ENCODE results near the gene NCOA3.
A peak's percentile ranks its signal among the peaks of the same experiment; 100 is the strongest.
"Not testable (repeated sequence)": the region's sequence is repeated elsewhere in the genome, so short reads cannot be mapped to it uniquely, and the experiment has no call there.

Gene NCOA3

GRCh38 chr20:47456041-47456537, 45.6 kb upstream of the NCOA3 start:
- DNase-seq (ENCODE audit: low spot score), result no peak
- TF ChIP-seq CTCF (IDR thresholded peaks at IDR 0.05), result no peak
- H3K4me3 ChIP-seq, result no peak overlapping the region
- H3K27ac ChIP-seq, result no peak overlapping the region

DNA sequence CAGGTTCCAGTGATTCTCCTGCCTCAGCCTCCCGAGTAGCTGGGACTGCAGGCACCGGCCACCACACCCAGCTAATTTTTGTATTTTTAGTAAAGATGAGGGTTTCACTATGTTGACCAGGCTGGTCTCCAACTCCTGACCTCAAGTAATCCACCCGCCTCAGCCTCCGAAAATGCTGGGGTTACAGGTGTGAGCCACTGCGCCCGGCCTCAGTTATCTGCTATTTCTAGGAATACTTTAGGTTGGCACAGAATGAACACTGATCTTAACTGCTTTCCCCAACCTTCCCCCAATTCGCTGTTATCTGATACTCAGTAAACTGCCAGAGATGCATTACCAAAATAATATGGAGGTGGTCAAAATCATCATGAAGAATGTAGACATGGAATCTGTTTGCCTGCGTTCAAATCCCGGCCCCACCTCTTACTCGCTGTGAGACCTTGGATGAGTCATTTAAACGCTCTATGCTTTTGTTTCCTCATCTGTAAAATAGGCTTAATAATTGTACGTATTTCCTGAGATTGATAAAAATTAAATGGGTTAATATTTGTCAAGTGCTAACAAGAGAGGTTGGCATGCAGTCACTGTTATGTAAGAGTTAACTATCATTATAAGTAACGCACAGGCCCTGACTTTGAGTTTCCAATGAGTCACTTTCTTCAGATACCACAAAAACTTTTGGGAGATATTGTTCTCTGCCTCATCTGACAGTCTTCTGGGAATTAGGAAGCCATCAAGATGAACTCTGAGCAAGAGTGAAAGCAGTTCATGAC, 44.5 kb upstream of the NCOA3 start:
- no peak for DNase-seq (ENCODE audit: low spot score)
- Histone ChIP-seq H3K27ac (no peak overlapping the region), H3K4me3 (no peak overlapping the region)
- TF ChIP-seq CTCF (IDR thresholded peaks at IDR 0.05), result no peak

DNA sequence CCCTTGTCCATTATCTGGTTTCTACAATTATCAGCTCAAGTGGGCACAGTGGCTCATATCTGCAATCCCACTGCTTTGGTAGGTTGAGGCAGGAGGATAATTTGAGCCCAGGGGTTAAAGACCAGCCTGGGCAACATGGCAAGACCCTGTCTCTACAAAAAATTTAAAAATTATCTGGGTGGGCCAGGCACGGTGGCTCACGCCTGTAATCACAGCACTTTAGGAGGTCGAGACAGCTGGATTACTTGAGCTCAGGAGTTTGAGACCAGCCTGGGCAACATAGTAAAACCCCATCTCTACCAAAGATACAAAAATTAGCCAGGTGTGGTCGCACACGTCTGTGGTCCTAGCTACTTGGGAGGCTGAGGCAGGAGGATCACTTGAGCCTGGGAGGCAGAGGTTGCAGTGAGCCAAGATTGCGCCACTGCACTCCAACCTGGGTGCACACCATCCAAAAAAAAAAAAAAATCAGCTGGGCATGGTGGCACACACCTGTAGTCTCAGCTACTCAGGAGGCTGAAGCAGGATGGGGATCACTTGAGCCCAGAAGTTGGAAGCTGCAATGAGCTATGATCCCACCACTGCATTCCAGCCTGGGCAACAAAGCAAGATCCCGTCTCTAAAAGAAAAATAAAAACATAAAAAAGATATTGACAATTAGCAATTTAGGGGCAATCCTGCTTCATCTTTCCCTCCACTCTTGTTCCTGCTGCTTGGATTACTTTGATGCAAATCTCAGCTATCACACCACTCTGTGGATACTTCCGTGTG, 43.2 kb upstream of the NCOA3 start:
- DNase-seq (ENCODE audit: low spot score); H3K27ac ChIP-seq; H3K4me3 ChIP-seq: not testable (repeated sequence)

GRCh38 chr20:47459344-47460073, 42.2 kb upstream of the NCOA3 start:
- Histone ChIP-seq H3K4me3 (no peak overlapping the region), H3K27ac (no peak overlapping the region)
- no peak for TF ChIP-seq CTCF (IDR thresholded peaks at IDR 0.05)
- DNase-seq (ENCODE audit: low spot score), result no peak

- H3K27ac ChIP-seq; H3K4me3 ChIP-seq; DNase-seq (ENCODE audit: low spot score): not testable (repeated sequence)
Observed at GRCh38 chr20:47460761-47461112, 41.0 kb upstream of the NCOA3 start.

- TF ChIP-seq CTCF (IDR thresholded peaks at IDR 0.05), result no peak
- no peak for DNase-seq (ENCODE audit: low spot score)
- H3K27ac ChIP-seq, result no peak overlapping the region
- H3K4me3 ChIP-seq, result no peak overlapping the region
Observed at GRCh38 chr20:47461120-47461685, 40.5 kb upstream of the NCOA3 start.

DNA sequence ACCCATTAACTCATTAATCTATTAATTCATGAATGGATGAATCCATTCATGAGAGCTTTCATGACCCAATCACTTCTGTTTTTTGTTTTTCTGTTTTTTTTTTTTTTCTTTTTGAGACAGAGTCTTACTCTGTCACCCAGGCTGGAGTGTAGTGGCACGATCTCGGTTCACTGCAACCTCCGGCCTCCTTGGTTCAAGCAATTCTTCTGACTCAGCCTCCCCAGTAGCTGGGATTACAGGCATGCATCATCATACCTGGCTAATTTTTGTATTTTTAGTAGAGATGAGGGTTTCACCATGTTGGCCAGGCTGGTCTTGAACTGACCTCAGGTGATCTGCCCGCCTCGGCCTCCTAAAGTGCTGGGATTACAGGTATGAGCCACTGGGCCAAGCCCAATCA, 39.8 kb upstream of the NCOA3 start:
- not testable (repeated sequence) for H3K4me3 ChIP-seq; H3K27ac ChIP-seq; DNase-seq (ENCODE audit: low spot score)

DNA sequence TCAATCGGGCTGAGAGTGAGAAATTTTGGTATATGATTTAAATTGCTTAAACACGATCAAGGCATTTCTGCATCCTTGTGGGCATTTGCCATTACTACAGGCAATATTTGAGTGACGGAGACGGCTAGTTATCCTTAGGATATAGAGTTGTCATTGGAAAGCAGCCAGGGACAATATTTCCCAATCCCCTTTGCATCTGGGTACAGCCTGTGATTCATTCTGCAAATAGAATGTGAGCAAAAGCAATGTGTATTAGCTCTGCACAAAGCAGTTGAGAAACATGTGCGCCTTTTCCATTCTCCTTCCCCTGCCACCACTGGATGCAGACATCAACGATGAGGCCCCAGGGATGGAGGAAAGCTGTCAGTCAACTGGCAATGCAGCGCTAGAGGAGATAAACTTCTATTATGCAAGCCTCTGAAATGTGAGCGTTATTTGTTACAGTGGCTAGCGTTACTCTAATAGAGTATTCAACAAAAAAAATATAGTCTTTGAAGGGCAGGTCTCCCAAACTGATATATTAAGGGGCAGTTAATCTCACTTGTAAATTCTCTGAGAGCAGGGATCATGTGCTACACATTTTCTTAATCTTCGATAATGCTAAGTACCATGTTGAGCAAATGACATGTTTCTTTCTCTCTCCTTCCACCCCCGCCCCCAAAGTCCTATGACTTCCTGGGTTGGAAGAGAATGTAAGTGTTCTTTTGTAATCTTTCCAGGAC, 37.1 kb upstream of the NCOA3 start:
- H3K27ac ChIP-seq, result peak overlapping the region; percentile 85 to 91
- DNase-seq (ENCODE audit: low spot score), result peak; percentile 90
- peak; percentile 24 for TF ChIP-seq CTCF (IDR thresholded peaks at IDR 0.05)
- peak overlapping the region; percentile 37 for H3K4me3 ChIP-seq
